ENCODE results near the gene CFAP91.
"Not testable (repeated sequence)": the region's sequence is repeated elsewhere in the genome, so short reads cannot be mapped to it uniquely, and the experiment has no call there.

Gene CFAP91

GRCh38 chr3:119678209-119678608 is 24.6 kb upstream of the CFAP91 start:
- not testable (repeated sequence) for DNase-seq

DNA sequence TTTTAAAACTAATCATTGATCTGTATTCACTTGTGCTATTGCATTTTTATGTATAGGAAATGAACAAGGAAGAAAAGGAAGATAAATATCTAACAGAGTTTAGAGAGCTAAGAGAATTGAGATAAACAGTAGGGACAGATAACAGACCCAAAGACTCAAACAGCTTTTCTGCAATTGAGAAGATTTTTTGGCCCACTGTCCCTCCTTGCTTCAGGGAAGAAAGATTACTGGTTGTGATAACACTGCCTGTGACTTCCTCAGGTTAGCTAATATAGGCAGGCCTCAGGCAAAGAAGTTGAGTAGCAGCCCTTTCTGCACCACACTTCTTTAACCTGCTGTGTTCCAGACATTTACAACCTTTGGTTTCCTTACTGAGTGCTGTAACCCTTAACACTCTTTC is 22.9 kb upstream of the CFAP91 start:
- no peak for DNase-seq

DNA sequence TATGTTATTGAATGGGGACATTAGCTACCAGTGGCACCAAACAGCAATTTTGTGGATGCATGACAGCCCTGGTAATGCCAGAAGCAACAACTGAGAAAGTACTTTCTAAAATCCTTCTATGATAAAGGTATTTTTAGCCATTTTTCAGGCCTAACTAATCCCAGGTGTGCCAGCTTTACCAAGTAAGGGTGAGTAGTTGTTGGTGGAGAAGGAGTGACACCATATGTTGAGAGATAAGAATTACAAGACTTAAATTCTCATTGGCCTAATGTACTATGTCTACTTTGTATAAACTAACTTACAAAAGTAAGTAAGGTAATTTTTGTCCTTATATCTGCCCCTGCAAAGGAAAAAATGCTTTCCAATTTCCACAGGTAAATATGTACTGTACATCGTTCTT is 21.5 kb upstream of the CFAP91 start:
- DNase-seq = no peak

DNA sequence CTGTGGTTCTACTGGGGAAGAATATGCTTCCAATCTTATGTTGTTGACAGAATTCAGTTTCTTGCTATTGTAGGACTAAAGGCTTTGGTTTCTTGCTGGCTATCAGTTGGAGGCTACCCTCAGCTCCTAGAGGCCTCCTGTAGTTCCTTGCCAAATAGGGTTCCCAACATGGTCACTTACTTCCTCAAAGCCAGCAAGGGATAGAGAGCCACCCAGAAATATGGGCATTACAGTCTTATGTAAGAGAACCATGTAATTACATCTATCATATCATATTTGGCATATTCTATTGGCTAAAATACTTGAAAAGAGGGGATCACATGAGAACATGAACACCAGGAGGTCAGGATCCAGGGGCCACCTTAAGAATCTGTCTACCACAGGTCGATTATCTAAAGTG is 19.4 kb upstream of the CFAP91 start:
- DNase-seq = no peak

DNA sequence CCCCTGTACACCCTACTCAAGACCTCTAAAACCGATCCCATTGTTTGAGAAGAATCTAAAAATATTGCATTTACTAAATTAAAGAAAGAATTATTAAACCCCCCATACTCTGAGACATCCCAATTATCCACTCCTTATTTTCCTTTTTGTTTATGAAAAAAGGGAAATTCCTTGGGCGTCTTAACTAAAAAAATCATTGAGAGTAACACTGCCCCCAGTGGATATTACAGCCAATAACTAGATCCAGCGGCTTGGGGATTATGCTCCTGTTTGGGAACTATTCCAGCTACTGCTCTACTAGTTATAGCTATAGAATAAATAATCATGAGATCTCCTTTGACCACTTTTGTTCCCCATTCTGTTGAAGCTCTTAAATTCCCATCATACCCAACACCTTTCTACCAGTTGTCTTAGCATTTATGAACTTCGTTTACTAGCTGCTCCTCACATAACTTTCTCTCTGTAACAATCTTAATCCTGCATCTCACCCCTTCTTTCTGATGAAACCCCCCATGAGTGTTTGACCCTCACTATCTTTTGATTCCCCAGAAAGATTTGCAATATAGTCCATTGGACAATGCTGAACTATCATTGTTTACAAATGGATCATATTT is 12.7 kb upstream of the CFAP91 start:
- DNase-seq = no peak

GRCh38 chr3:119695480-119695879 is 7.3 kb upstream of the CFAP91 start:
- DNase-seq = no peak

GRCh38 chr3:119697394-119697793 is 5.4 kb upstream of the CFAP91 start:
- no peak for DNase-seq

DNA sequence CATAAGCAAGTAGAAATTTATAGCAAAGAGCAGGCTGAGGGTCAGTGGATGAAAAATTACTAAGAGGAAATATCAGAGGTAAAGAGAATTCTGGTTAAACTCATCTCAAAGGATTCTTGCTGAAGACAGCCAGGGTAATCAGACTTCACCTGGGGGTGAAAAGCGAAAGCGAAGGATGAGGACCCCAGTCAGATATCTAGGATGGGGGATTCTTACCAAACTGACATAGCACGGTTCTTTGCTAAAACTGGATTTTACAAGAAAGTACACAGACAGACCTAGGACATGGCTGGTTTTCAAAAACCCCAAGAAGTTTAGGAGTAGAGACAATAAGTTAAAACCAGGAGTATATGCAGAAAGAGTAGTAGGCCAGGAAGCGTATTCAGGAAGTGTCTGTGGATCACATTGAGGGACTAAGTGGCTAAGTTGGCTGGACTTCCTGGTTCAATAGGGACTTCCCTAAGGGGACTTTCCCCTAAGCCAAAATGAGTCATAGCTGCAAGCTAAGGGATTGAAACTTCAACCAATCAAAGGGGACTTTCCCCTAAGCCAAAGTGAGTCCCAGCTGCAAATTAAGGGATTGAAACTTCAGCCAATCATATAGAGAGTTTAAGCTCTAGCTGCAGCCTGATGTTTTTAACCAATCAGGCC is 2.4 kb upstream of the CFAP91 start:
- DNase-seq = no peak

- no peak for DNase-seq
These were observed 1.7 kb upstream of the CFAP91 start for GRCh38 chr3:119700920-119701734.

GRCh38 chr3:119703820-119704531 is 1.2 kb downstream of the CFAP91 start:
- no peak for DNase-seq

- no peak for DNase-seq
These were observed 12.3 kb downstream of the CFAP91 start for GRCh38 chr3:119715105-119715504.

GRCh38 chr3:119716998-119717397 is 14.2 kb downstream of the CFAP91 start:
- no peak for DNase-seq

- DNase-seq = no peak
These were observed 14.7 kb downstream of the CFAP91 start for GRCh38 chr3:119717520-119717919.

DNA sequence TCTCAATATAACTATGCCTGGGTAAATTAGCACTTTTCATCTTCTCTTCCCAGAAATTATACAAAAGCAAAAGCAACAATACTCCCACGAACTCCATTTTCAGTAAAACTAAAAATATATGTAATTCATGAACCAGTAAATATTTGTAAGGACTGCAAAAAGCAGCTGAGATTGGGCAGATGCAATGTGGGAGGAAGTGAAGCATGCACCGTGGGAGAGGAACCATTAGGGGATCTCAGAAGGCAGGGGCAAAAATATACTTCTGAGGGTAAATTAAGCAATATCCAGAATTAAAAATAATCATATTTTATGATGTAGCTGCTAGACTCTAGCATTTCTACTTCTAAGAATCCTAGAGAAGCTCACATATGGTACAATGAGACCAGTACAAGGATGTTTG is 20.2 kb downstream of the CFAP91 start:
- no peak for DNase-seq

DNA sequence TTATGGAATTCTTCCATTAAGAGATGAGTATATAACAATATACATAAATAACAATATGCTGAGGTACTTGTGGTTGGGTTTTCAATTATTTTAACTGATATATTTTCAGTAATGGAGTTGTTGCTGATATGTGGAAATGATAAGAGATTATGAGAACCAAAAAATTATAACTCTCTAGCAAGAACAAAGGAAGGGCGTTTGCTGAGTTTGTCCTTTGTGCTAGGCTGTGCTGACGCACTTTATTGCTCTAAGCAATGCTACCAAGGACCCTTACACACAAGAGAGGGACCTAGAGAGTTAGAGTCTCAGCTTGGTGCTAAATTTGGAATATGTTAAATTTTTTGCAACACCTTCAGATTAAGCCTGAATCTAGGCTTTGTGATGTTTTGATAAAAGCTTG is 24.1 kb downstream of the CFAP91 start:
- no peak for DNase-seq

DNA sequence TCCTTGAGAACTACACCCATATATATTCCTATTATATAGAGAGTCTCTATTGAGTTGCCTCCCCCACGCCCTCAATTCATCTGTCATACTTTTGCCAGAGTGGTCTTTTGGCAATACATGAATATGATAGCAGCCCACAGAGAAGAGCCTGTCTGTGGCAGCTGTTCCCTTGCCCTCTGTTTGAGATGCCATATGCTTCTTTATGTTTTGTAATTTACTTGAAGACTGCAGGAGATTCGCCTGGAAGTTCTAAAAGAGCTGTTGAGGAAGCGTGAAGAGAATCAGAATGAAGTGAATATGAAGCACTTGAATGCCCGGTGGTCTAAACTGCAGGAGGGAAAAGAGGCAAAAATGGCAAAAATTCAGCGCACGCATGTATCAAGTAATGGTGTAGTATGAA is 27.2 kb downstream of the CFAP91 start:
- no peak for DNase-seq

GRCh38 chr3:119731560-119732343 is 28.9 kb downstream of the CFAP91 start:
- DNase-seq = no peak

DNA sequence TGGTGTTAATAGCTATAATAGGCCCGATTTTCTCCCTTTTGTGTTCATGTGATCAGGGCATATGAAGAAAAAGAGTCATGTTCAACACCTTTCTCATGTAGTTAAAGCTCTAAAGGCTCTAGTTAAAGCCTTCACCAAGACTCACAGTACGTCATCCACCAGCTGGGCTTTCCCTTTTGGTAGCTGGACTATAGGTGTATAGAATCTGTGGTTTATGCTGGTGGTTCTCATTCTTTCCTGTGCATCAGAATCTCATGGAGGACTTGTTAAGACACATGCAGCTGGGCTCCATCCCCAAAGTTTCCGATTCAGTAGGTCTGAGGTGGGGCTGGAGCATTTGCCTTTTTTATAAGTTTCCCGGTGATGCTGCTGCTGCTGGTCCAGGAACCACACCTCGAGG is 31.0 kb downstream of the CFAP91 start:
- DNase-seq = no peak

- no peak for DNase-seq
These were observed 35.9 kb downstream of the CFAP91 start for GRCh38 chr3:119738741-119739140.

- no peak for DNase-seq
These were observed 39.1 kb downstream of the CFAP91 start for GRCh38 chr3:119741657-119742590.

GRCh38 chr3:119743921-119744320 is 41.1 kb downstream of the CFAP91 start:
- no peak for DNase-seq

GRCh38 chr3:119745942-119746341 is 43.1 kb downstream of the CFAP91 start:
- no peak for DNase-seq
